GM21717 (cell line): Measurements from ENCODE around the gene CAPN3.
"Not testable (repeated sequence)": the region's sequence is repeated elsewhere in the genome, so short reads cannot be mapped to it uniquely, and the experiment has no call there.

ENCODE experiments used
- ATAC-seq: cut with Tn5 transposase; IDR thresholded peaks from one replicate; pipeline ENCODE4 v1.9.1; 2021; ENCODE audit warnings: mild to moderate bottlenecking, moderate library complexity; ENCODE audit not compliant: unreplicated experiment

CAPN3 gene

GRCh38 chr15:42359249-42359648 is at the start of gene CAPN3:
Gene CAPN3, plus strand, starts transcription at chr15:42359501. Its CDS starts 305 bp downstream, at chr15:42359806.
- no peak for ATAC-seq

GRCh38 chr15:42313463-42313862 is 45.8 kb upstream of the CAPN3 start:
- ATAC-seq, result no peak

GRCh38 chr15:42314818-42315217 is 44.5 kb upstream of the CAPN3 start:
- ATAC-seq, result no peak

GRCh38 chr15:42315521-42315920 is 43.8 kb upstream of the CAPN3 start:
- no peak for ATAC-seq

- ATAC-seq, result not testable (repeated sequence)
These were observed 43.0 kb upstream of the CAPN3 start for GRCh38 chr15:42316282-42316805.

- no peak for ATAC-seq
These were observed 40.1 kb upstream of the CAPN3 start for GRCh38 chr15:42319206-42319605.

- ATAC-seq, result no peak
These were observed 35.0 kb upstream of the CAPN3 start for GRCh38 chr15:42324308-42324707.

- ATAC-seq, result no peak
These were observed 30.1 kb upstream of the CAPN3 start for GRCh38 chr15:42329161-42329560.

- ATAC-seq, result no peak
These were observed 29.3 kb upstream of the CAPN3 start for GRCh38 chr15:42329992-42330391.

GRCh38 chr15:42331235-42331634 is 28.1 kb upstream of the CAPN3 start:
- no peak for ATAC-seq

GRCh38 chr15:42332331-42332730 is 27.0 kb upstream of the CAPN3 start:
- ATAC-seq, result no peak

- ATAC-seq, result no peak
These were observed 24.2 kb upstream of the CAPN3 start for GRCh38 chr15:42335074-42335473.

- not testable (repeated sequence) for ATAC-seq
These were observed 22.7 kb upstream of the CAPN3 start for GRCh38 chr15:42336650-42337049.

GRCh38 chr15:42337104-42337503 is 22.2 kb upstream of the CAPN3 start:
- not testable (repeated sequence) for ATAC-seq

GRCh38 chr15:42338500-42338899 is 20.8 kb upstream of the CAPN3 start:
- no peak for ATAC-seq

- no peak for ATAC-seq
These were observed 15.6 kb upstream of the CAPN3 start for GRCh38 chr15:42343596-42344232.

- no peak for ATAC-seq
These were observed 14.5 kb upstream of the CAPN3 start for GRCh38 chr15:42344763-42345162.

GRCh38 chr15:42345504-42345903 is 13.8 kb upstream of the CAPN3 start:
- ATAC-seq, result no peak

- no peak for ATAC-seq
These were observed 11.2 kb upstream of the CAPN3 start for GRCh38 chr15:42348083-42348482.

GRCh38 chr15:42349186-42349585 is 10.1 kb upstream of the CAPN3 start:
- no peak for ATAC-seq

GRCh38 chr15:42352401-42352800 is 6.9 kb upstream of the CAPN3 start:
- ATAC-seq, result no peak

- ATAC-seq, result no peak
These were observed 6.2 kb upstream of the CAPN3 start for GRCh38 chr15:42353061-42353460.

GRCh38 chr15:42354824-42355223 is 4.5 kb upstream of the CAPN3 start:
- no peak for ATAC-seq
